RWPE2 (cell line): ENCODE results near the gene PPP2R3C.
A peak's percentile ranks its signal among the peaks of the same experiment; 100 is the strongest.
"Not testable (repeated sequence)": the region's sequence is repeated elsewhere in the genome, so short reads cannot be mapped to it uniquely, and the experiment has no call there.

Source experiments
- ATAC-seq: fragments of 200-7000 bp; cut with Tn5 transposase; 3 replicates; pipeline ENCODE4 v1.9.1; 2021; ENCODE audit warnings: low read depth
- DNase-seq: peaks from one replicate; pipeline ENCODE4 v3.0.0-alpha.2; 2020; ENCODE audit warnings: low spot score
- H3K27ac ChIP-seq: fragments of 450-650 bp; 2 replicates; pipeline ENCODE4 v1.5.1; 2017; ENCODE audit warnings: mild to moderate bottlenecking; ENCODE audit not compliant: poor library complexity, severe bottlenecking
- H3K27me3 ChIP-seq: fragments of 250-450 bp; sonication (Bioruptor Pico); 2 replicates; pipeline ENCODE4 v1.5.1; 2021; ENCODE audit warnings: mild to moderate bottlenecking, moderate library complexity; ENCODE audit not compliant: insufficient read depth, poor library complexity, severe bottlenecking
- H3K36me3 ChIP-seq: fragments of 250-450 bp; sonication (Bioruptor Pico); 2 replicates; pipeline ENCODE4 v1.5.1; 2020; ENCODE audit warnings: low read depth, mild to moderate bottlenecking, moderate library complexity
- H3K4me1 ChIP-seq: fragments of 250-450 bp; sonication (Bioruptor Pico); 2 replicates; pipeline ENCODE4 v1.5.1; 2021; ENCODE audit warnings: mild to moderate bottlenecking, moderate library complexity; ENCODE audit not compliant: insufficient read depth, poor library complexity, severe bottlenecking
- H3K4me3 ChIP-seq: fragments of 250-450 bp; sonication (Bioruptor Pico); 2 replicates; pipeline ENCODE4 v1.5.1; 2021; ENCODE audit warnings: mild to moderate bottlenecking, moderate library complexity; ENCODE audit not compliant: severe bottlenecking
- H3K9me3 ChIP-seq: fragments of 250-450 bp; sonication (Bioruptor Pico); 2 replicates; pipeline ENCODE4 v1.5.1; 2021; ENCODE audit warnings: mild to moderate bottlenecking, moderate library complexity; ENCODE audit not compliant: severe bottlenecking
- CTCF ChIP-seq: fragments of 450-650 bp; IDR thresholded peaks from one replicate; pipeline ENCODE4 v1.5.1; 2017; ENCODE audit warnings: mild to moderate bottlenecking, moderate library complexity; ENCODE audit not compliant: poor library complexity, severe bottlenecking

The PPP2R3C gene

GRCh38 chr14:35159742-35160409 is 38.1 kb upstream of the PPP2R3C start:
- ATAC-seq (peak; percentile 99), DNase-seq (no peak)
- no peak for TF ChIP-seq CTCF

GRCh38 chr14:35158951-35159653 is 37.3 kb upstream of the PPP2R3C start:
- Histone ChIP-seq H3K36me3 (peaks cover 7% of the 10 kb centered on the region; the same call in 1 of the 2 replicates), H3K27ac (peak overlapping the region; percentile 53), H3K27me3 (no peaks in the 10 kb centered on the region), H3K9me3 (no peaks in the 10 kb centered on the region), H3K4me3 (no peak overlapping the region), H3K4me1 (peaks cover 26% of the 10 kb centered on the region)
- ATAC-seq, result no peak
- no peak for DNase-seq
- TF ChIP-seq CTCF, result no peak

More at GRCh38 chr14:35159742-35160409, 38.1 kb upstream of the PPP2R3C start:
- Histone ChIP-seq H3K9me3 (no peaks in the 10 kb centered on the region), H3K27ac (peak overlapping the region; percentile 53), H3K27me3 (no peaks in the 10 kb centered on the region), H3K36me3 (peaks cover 7% of the 10 kb centered on the region; the same call in 1 of the 2 replicates), H3K4me1 (peaks cover 26% of the 10 kb centered on the region), H3K4me3 (no peak overlapping the region)

GRCh38 chr14:35158491-35158890 is 36.7 kb upstream of the PPP2R3C start:
- no peak for TF ChIP-seq CTCF
- peaks cover 26% of the 10 kb centered on the region for H3K4me1 ChIP-seq
- H3K27ac ChIP-seq, result no peak overlapping the region
- DNase-seq (no peak), ATAC-seq (no peak)
- peaks cover 7% of the 10 kb centered on the region; the same call in 1 of the 2 replicates for H3K36me3 ChIP-seq
- H3K9me3 ChIP-seq, result no peaks in the 10 kb centered on the region
- no peak overlapping the region for H3K4me3 ChIP-seq
- no peaks in the 10 kb centered on the region for H3K27me3 ChIP-seq

- H3K36me3 ChIP-seq, result peaks cover 7% of the 10 kb centered on the region; the same call in 1 of the 2 replicates
- no peak overlapping the region for H3K4me3 ChIP-seq
- H3K9me3 ChIP-seq, result no peaks in the 10 kb centered on the region
- H3K4me1 ChIP-seq, result peaks cover 21% of the 10 kb centered on the region
- no peak for TF ChIP-seq CTCF
- DNase-seq (no peak), ATAC-seq (peak; percentile 8; the same call in 2 of the 3 replicates)
- H3K27ac ChIP-seq, result peak overlapping the region; percentile 12
- no peaks in the 10 kb centered on the region for H3K27me3 ChIP-seq
These were observed 34.2 kb upstream of the PPP2R3C start for GRCh38 chr14:35155962-35156361.

- ATAC-seq, result no peak
These were observed 32.2 kb upstream of the PPP2R3C start for GRCh38 chr14:35154016-35154415.

GRCh38 chr14:35152531-35152930 is 30.7 kb upstream of the PPP2R3C start:
- not testable (repeated sequence) for ATAC-seq, DNase-seq, H3K4me3 ChIP-seq, H3K4me1 ChIP-seq, H3K9me3 ChIP-seq, H3K36me3 ChIP-seq, H3K27me3 ChIP-seq, H3K27ac ChIP-seq

More at GRCh38 chr14:35154016-35154415, 32.2 kb upstream of the PPP2R3C start:
- DNase-seq, result no peak
- peaks cover 5% of the 10 kb centered on the region for H3K4me1 ChIP-seq
- TF ChIP-seq CTCF, result no peak
- H3K27me3 ChIP-seq, result no peaks in the 10 kb centered on the region
- no peaks in the 10 kb centered on the region for H3K9me3 ChIP-seq
- H3K4me3 ChIP-seq, result no peak overlapping the region
- H3K27ac ChIP-seq, result no peak overlapping the region
- 0 out of 2 replicates have a peak, but pooled peaks cover 1% of the 10 kb centered on the region for H3K36me3 ChIP-seq
